Common myeloid progenitor, CD34-positive (primary cell): ENCODE data around the gene GINS2.

ENCODE experiments used
- CTCF ChIA-PET: fragments of 350-600 bp; sonication (Branson Sonifier 250); formaldehyde crosslinking; loops from one replicate; lab custom pipeline; 2021; ENCODE audit warnings: antibody characterized with exemption; lab: Charles Lee
- POLR2A ChIA-PET: fragments of 350-600 bp; sonication (Branson Sonifier 250); formaldehyde crosslinking; loops from one replicate; lab custom pipeline; 2021; ENCODE audit warnings: antibody characterized with exemption; lab: Charles Lee
- DNase-seq, 3 donors: peaks; one replicate each; pipeline versions ENCODE4 v3.0.0 to v3.0.0-alpha.2; 2013
- H3K27ac ChIP-seq, 2 experiments: 1 replicate in 1 of 2; 2 replicates in 1 of 2; pipeline ENCODE4 v1.7.0; 2013; ENCODE audit warnings: inconsistent platforms in 2 of 2, low read length in 2 of 2, mild to moderate bottlenecking in 2 of 2, low read depth in 1 of 2, moderate library complexity in 1 of 2; ENCODE audit not compliant: severe bottlenecking in 2 of 2, insufficient read depth in 1 of 2, poor library complexity in 1 of 2
- H3K27me3 ChIP-seq, 5 experiments: replicated peaks in 2 of 5; 1 replicate in 3 of 5; 2 replicates in 2 of 5; pipeline versions ENCODE4 v1.6.1 to v1.7.0; 2013; ENCODE audit warnings: low read length in 4 of 5, mild to moderate bottlenecking in 2 of 5, moderate library complexity in 2 of 5, inconsistent platforms in 1 of 5; ENCODE audit not compliant: insufficient read depth in 5 of 5, control insufficient read depth in 4 of 5
- H3K36me3 ChIP-seq, 4 experiments: 1 replicate in 2 of 4; 2 replicates in 2 of 4; pipeline versions ENCODE4 v1.6.1 to v1.7.0; 2013; ENCODE audit warnings: low read length in 3 of 4, control low read depth in 1 of 4, mild to moderate bottlenecking in 1 of 4; ENCODE audit not compliant: control insufficient read depth in 4 of 4, insufficient read depth in 4 of 4
- H3K4me1 ChIP-seq, 4 experiments: 1 replicate in 3 of 4; 2 replicates in 1 of 4; pipeline versions ENCODE4 v1.6.1 to v1.7.1; 2013; ENCODE audit warnings: low read length in 3 of 4, mild to moderate bottlenecking in 3 of 4, control low read depth in 1 of 4, inconsistent platforms in 1 of 4, moderate library complexity in 1 of 4; ENCODE audit not compliant: control insufficient read depth in 4 of 4, insufficient read depth in 4 of 4; ENCODE audit errors: control extremely low read depth in 1 of 4
- H3K4me3 ChIP-seq, 7 experiments: 1 replicate in 4 of 7; 2 replicates in 3 of 7; pipeline versions ENCODE4 v1.5.1 to v1.7.0; 2013; ENCODE audit warnings: mild to moderate bottlenecking in 7 of 7, low read length in 6 of 7, moderate library complexity in 6 of 7, inconsistent platforms in 2 of 7, low read depth in 2 of 7, control low read depth in 1 of 7; ENCODE audit not compliant: insufficient read depth in 4 of 7, control insufficient read depth in 1 of 7; ENCODE audit errors: extremely low read depth in 1 of 7
- H3K9me3 ChIP-seq, 5 experiments: 1 replicate in 4 of 5; 2 replicates in 1 of 5; pipeline versions ENCODE4 v1.6.1 to v1.7.1; 2013; ENCODE audit warnings: low read length in 4 of 5, mild to moderate bottlenecking in 2 of 5, inconsistent platforms in 1 of 5, low read depth in 1 of 5, moderate library complexity in 1 of 5; ENCODE audit not compliant: control insufficient read depth in 4 of 5, insufficient read depth in 2 of 5; ENCODE audit errors: control extremely low read depth in 1 of 5
- WGBS: methylation state at CpG from one replicate; pipeline ENCODE4 v1.1.5; 2013; ENCODE audit not compliant: insufficient coverage; 5-methylcytosine and 5-hydroxymethylcytosine counted together

Gene GINS2

GRCh38 chr16:85724126-85724879 lies 35.5 kb upstream of the GINS2 start:
- Histone ChIP-seq H3K4me1 (peaks cover 0 to 3% (median 0%) of the 10 kb centered on the region in 4 experiments), H3K27ac (no peak overlapping the region), H3K27me3 (no peaks in the 10 kb centered on the region), H3K4me3 (no peak overlapping the region), H3K36me3 (no peaks in the 10 kb centered on the region), H3K9me3 (no peaks in the 10 kb centered on the region)
- WGBS: 96% methylated on average over 17 of the region's 20 CpGs
- ChIA-PET POLR2A (no interaction called here), CTCF (interaction anchor here (1.2 to 1.4 kb wide), 2 partner anchors 9 to 11 kb away, joined by 4 read pairs; no protein-coding TSS in a partner anchor)
- DNase-seq: no peak

- Histone ChIP-seq H3K9me3 (no peaks in the 10 kb centered on the region), H3K4me1 (peaks cover 0 to 4% (median 2%) of the 10 kb centered on the region in 4 experiments), H3K27ac (no peak overlapping the region), H3K36me3 (no peaks in the 10 kb centered on the region), H3K4me3 (no peak overlapping the region), H3K27me3 (no peaks in the 10 kb centered on the region)
- no peak for DNase-seq
- WGBS: over 99% methylated on average over 20 of the region's 20 CpGs
- ChIA-PET POLR2A (no interaction called here), CTCF (interaction anchor here (1.0 to 1.3 kb wide), 3 partner anchors 8 to 98 kb away, joined by 3 to 4 read pairs (median 3); no protein-coding TSS in a partner anchor)
These were observed 33.6 kb upstream of the GINS2 start for GRCh38 chr16:85722128-85722893.

GRCh38 chr16:85720302-85720637 lies 31.5 kb upstream of the GINS2 start:
- DNase-seq: no peak
- no peak overlapping the region for H3K4me3 ChIP-seq
- no peak overlapping the region for H3K27ac ChIP-seq
- no peaks in the 10 kb centered on the region for H3K9me3 ChIP-seq
- ChIA-PET CTCF (interaction anchor here (1.1 to 1.5 kb wide), 4 partner anchors 14 to 61 kb away, joined by 3 to 5 read pairs (median 4); no protein-coding TSS in a partner anchor), POLR2A (no interaction called here)
- H3K27me3 ChIP-seq: peaks cover 0 to 4% (median 0%) of the 10 kb centered on the region in 5 experiments
- no peaks in the 10 kb centered on the region for H3K36me3 ChIP-seq
- H3K4me1 ChIP-seq: peaks cover 0 to 23% (median 18%) of the 10 kb centered on the region in 4 experiments
- 100% methylated on average over 1 of the region's 4 CpGs for WGBS

- Histone ChIP-seq H3K27ac (no peak overlapping the region), H3K4me1 (peaks cover 0 to 25% (median 20%) of the 10 kb centered on the region in 4 experiments), H3K4me3 (no peak overlapping the region), H3K27me3 (peaks cover 0 to 4% (median 0%) of the 10 kb centered on the region in 5 experiments), H3K9me3 (no peaks in the 10 kb centered on the region), H3K36me3 (no peaks in the 10 kb centered on the region)
- 98% methylated on average over 10 of the region's 11 CpGs for WGBS
- ChIA-PET CTCF (interaction anchor here (1.1 to 3.0 kb wide), 6 partner anchors 11 to 61 kb away, joined by 3 to 26 read pairs (median 4); no protein-coding TSS in a partner anchor), POLR2A (no interaction called here)
- no peak for DNase-seq
These were observed 31.0 kb upstream of the GINS2 start for GRCh38 chr16:85719605-85720301.

- H3K27me3 ChIP-seq: peaks cover 0 to 4% (median 0%) of the 10 kb centered on the region in 5 experiments
- peak in 1 of 3 donors; percentile 21 for DNase-seq
- H3K27ac ChIP-seq: no peak overlapping the region
- H3K9me3 ChIP-seq: no peaks in the 10 kb centered on the region
- no peak overlapping the region for H3K4me3 ChIP-seq
- no peaks in the 10 kb centered on the region for H3K36me3 ChIP-seq
- WGBS: 46% methylated on average over 11 of the region's 11 CpGs
- POLR2A ChIA-PET: no interaction called here
- H3K4me1 ChIP-seq: peaks cover 0 to 25% (median 20%) of the 10 kb centered on the region in 4 experiments
- CTCF ChIA-PET: interaction anchor here (0.6 to 3.0 kb wide), 10 partner anchors 12 to 346 kb away, joined by 3 to 26 read pairs (median 4); no protein-coding TSS in a partner anchor
These were observed 29.9 kb upstream of the GINS2 start for GRCh38 chr16:85718682-85719081.

GRCh38 chr16:85718153-85718477 lies 29.4 kb upstream of the GINS2 start:
- H3K27me3 ChIP-seq: peaks cover 0 to 4% (median 0%) of the 10 kb centered on the region in 5 experiments
- H3K4me1 ChIP-seq: peaks cover 0 to 25% (median 20%) of the 10 kb centered on the region in 4 experiments
- no peak overlapping the region for H3K27ac ChIP-seq
- POLR2A ChIA-PET: no interaction called here
- CTCF ChIA-PET: interaction anchor here (0.7 to 3.0 kb wide), 13 partner anchors 13 to 345 kb away, joined by 3 to 26 read pairs (median 4); no protein-coding TSS in a partner anchor
- no peaks in the 10 kb centered on the region for H3K9me3 ChIP-seq
- no peaks in the 10 kb centered on the region for H3K36me3 ChIP-seq
- no peak for DNase-seq
- no peak overlapping the region for H3K4me3 ChIP-seq
- WGBS: 55% methylated on average over 6 of the region's 6 CpGs
